Karpas-422 (cell line): Measurements from ENCODE around the gene AGAP1. TPM values are rescaled to one million over a fixed set of nuclear protein-coding genes. Genes with fewer than 3 reads are reported as not detected.

Experiments
- DNase-seq: peaks from one replicate; pipeline ENCODE4 v3.0.0-alpha.2; 2015
- H2AFZ ChIP-seq: fragments of 200-600 bp; sonication (generic); 2 replicates; pipeline ENCODE4 v1.6.1; 2014; ENCODE audit warnings: antibody characterized with exemption, low read length, mixed read lengths
- H3K27ac ChIP-seq: fragments of 200-600 bp; sonication (generic); 2 replicates; pipeline ENCODE4 v1.5.1; 2014; ENCODE audit warnings: mild to moderate bottlenecking, low read length, moderate library complexity
- H3K27me3 ChIP-seq: fragments of 200-600 bp; sonication (generic); 2 replicates; pipeline ENCODE4 v1.6.1; 2014; ENCODE audit warnings: low read length, mixed read lengths
- H3K36me3 ChIP-seq: fragments of 200-600 bp; sonication (generic); 2 replicates; pipeline ENCODE4 v1.6.1; 2014; ENCODE audit warnings: low read length, mixed read lengths; ENCODE audit not compliant: insufficient read depth
- H3K4me1 ChIP-seq: fragments of 200-600 bp; sonication (generic); 2 replicates; pipeline ENCODE4 v1.6.1; 2014; ENCODE audit warnings: mild to moderate bottlenecking, low read length, mixed read lengths
- H3K4me2 ChIP-seq: fragments of 200-600 bp; sonication (generic); 2 replicates; pipeline ENCODE4 v1.6.1; 2014; ENCODE audit warnings: low read length, low read depth, mild to moderate bottlenecking; ENCODE audit not compliant: poor library complexity, severe bottlenecking
- H3K4me3 ChIP-seq: fragments of 200-600 bp; sonication (generic); 2 replicates; pipeline ENCODE4 v1.5.1; 2014; ENCODE audit warnings: mild to moderate bottlenecking, antibody characterized with exemption, low read length, mixed read lengths
- H3K79me2 ChIP-seq: fragments of 200-600 bp; sonication (generic); 2 replicates; pipeline ENCODE4 v1.6.1; 2014; ENCODE audit warnings: mild to moderate bottlenecking, low read length, mixed read lengths
- H3K9ac ChIP-seq: fragments of 200-600 bp; sonication (generic); 2 replicates; pipeline ENCODE4 v1.6.0; 2014; ENCODE audit warnings: low read length
- H3K9me2 ChIP-seq: fragments of 200-600 bp; sonication (generic), shearing (Covaris generic); replicated peaks from 2 replicates; pipeline ENCODE4 v1.6.0; 2014; ENCODE audit warnings: mild to moderate bottlenecking, low read length, moderate library complexity; ENCODE audit not compliant: insufficient read depth
- H3K9me3 ChIP-seq: fragments of 300-700, 200-600 bp; sonication (generic); 2 replicates; pipeline ENCODE4 v1.6.1; 2014; ENCODE audit warnings: low read length, mixed read lengths
- H4K20me1 ChIP-seq: fragments of 200-600 bp; sonication (generic); 2 replicates; pipeline ENCODE4 v1.6.1; 2014; ENCODE audit warnings: mild to moderate bottlenecking, antibody characterized with exemption, low read length, low read depth; ENCODE audit not compliant: insufficient read depth
- total RNA-seq: library from RNA; depleted of rRNA; stranded (reverse); fragments of >200 nt; shearing (Covaris generic); gene quantifications from 2 replicates; pipeline ENCODE4 v1.2.3, GENCODE V29; 2014; ENCODE audit warnings: low replicate concordance

Gene AGAP1
- total RNA-seq, 1 experiment from 2014 or later = not detected

DNA sequence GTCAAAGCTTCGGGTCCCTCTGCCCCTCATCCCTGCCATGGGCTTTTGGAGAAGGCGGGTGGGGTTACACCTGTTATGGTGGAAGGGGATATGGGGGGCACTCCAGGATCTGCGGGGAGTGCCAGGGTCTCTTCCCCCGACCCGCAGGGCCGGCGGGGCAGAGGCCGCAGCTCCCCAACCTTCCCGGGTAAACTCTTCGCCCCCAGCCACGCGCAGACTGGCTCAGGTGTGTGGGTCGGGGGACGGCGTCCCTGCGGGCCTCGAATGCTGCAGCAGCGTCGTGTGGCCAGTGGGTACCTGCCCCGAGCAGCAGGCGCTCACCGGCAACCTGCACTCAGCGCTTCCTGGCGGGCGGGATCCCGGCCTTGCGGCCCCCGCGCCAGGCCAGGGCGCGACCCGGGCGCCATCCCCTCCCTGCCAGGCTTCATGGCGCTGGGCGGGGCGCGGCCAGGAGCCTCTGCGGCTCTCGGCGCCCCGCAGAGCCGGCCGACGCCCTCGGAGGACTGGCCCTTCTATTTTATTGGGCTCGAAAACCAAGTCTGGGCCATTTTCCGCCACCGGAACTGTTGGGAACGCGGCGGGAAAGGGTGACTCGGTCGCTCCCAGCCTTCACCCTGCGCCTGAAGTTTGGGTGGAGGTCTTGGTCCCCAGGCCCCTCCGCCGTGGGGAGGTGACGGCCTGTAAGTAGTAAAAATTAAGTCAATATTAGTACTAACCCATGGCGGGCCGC, 669.8 kb downstream of the AGAP1 start:
- Histone ChIP-seq H3K4me1 (no peaks in the 10 kb centered on the region), H3K9me2 (no peaks in the 10 kb centered on the region), H3K9ac (no peak overlapping the region), H3K36me3 (no peaks in the 10 kb centered on the region), H3K4me2 (no peak overlapping the region), H3K4me3 (no peak overlapping the region), H3K79me2 (no peaks in the 10 kb centered on the region), H3K9me3 (no peaks in the 10 kb centered on the region), H3K27ac (no peak overlapping the region), H4K20me1 (no peaks in the 10 kb centered on the region), H3K27me3 (no peaks in the 10 kb centered on the region), H2AFZ (no peak overlapping the region)
- DNase-seq = no peak

DNA sequence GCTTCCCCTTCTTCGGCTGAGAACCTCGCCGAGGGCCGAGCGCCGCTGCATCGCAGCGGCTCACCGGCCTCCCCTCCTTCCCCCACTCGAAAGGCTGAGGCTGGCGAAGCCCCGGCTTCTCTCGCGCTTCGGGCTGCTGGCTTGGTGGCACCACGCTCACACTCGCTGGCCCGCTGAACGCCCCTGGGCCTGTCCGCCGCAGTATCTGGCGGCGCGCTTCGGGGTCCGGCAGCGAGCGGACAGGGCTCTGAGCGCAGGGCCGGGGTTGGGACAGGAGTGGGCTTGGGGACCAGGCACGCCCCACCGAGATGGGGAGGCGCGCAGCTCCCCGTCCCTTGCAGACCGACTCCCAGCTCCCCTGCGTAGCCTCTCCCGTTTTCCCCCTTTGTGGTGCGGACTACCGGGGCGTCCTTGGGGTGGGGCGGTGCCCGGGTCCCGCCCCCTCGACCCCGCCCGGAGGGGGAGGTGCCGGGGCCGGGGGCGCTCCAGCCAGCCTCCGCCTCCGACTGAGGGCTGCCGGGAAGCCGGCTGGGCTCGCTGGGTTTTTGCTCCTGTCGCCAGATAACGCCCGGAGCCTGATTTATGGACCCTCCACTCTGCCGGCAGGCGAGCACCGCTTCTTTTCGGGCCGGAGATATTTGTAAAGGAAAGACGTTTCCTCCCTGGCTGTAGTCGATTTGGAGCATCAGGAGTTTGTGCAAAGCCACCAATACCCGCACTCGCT, 670.5 kb downstream of the AGAP1 start:
- Histone ChIP-seq H3K9me3 (no peaks in the 10 kb centered on the region), H3K9me2 (no peaks in the 10 kb centered on the region), H3K9ac (no peak overlapping the region), H3K36me3 (no peaks in the 10 kb centered on the region), H4K20me1 (no peaks in the 10 kb centered on the region), H3K79me2 (no peaks in the 10 kb centered on the region), H3K27ac (no peak overlapping the region), H3K4me1 (no peaks in the 10 kb centered on the region), H3K4me2 (no peak overlapping the region), H3K4me3 (no peak overlapping the region), H3K27me3 (no peaks in the 10 kb centered on the region), H2AFZ (no peak overlapping the region)
- DNase-seq = no peak

GRCh38 chr2:236164925-236165841, 671.3 kb downstream of the AGAP1 start:
- Histone ChIP-seq H3K4me2 (no peak overlapping the region), H3K79me2 (no peaks in the 10 kb centered on the region), H4K20me1 (no peaks in the 10 kb centered on the region), H3K9ac (no peak overlapping the region), H3K4me1 (no peaks in the 10 kb centered on the region), H2AFZ (no peak overlapping the region), H3K4me3 (no peak overlapping the region), H3K36me3 (no peaks in the 10 kb centered on the region), H3K27me3 (no peaks in the 10 kb centered on the region), H3K27ac (no peak overlapping the region), H3K9me3 (no peaks in the 10 kb centered on the region), H3K9me2 (no peaks in the 10 kb centered on the region)
- DNase-seq = no peak

- Histone ChIP-seq H3K4me3 (no peak overlapping the region), H3K79me2 (no peaks in the 10 kb centered on the region), H3K9me2 (no peaks in the 10 kb centered on the region), H3K4me2 (no peak overlapping the region), H3K9ac (no peak overlapping the region), H4K20me1 (no peaks in the 10 kb centered on the region), H3K9me3 (no peaks in the 10 kb centered on the region), H3K27me3 (no peaks in the 10 kb centered on the region), H2AFZ (no peak overlapping the region), H3K36me3 (no peaks in the 10 kb centered on the region), H3K4me1 (no peaks in the 10 kb centered on the region), H3K27ac (no peak overlapping the region)
- DNase-seq = no peak
These were observed 672.3 kb downstream of the AGAP1 start for GRCh38 chr2:236165842-236166795.

DNA sequence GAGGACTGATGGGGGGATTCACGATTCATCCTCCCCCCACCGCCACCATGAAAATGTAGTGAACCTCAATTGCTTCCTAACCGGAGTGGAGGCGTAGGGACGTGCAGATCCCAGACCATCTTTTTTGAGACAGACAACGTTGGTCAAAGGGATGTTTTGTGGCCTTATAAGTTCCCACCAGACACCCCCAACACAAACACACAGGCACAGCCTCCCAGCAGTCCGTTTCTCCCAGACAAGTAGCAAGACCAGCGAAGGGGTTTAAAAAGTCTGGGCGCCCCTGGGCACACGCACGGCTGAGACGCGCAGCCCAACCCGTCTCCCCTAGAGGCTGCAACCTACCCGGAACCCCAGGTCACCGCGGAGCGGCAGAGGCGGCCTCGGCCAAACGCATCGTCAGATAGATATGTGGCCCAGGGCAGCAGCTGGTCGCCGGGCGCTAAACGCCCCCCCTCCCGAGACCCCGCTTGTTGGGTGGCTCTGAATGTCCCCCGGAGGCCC, 673.0 kb downstream of the AGAP1 start:
- Histone ChIP-seq H3K36me3 (no peaks in the 10 kb centered on the region), H3K79me2 (no peaks in the 10 kb centered on the region), H3K4me1 (no peaks in the 10 kb centered on the region), H3K27ac (no peak overlapping the region), H3K9ac (no peak overlapping the region), H3K4me2 (no peak overlapping the region), H3K9me3 (no peaks in the 10 kb centered on the region), H3K9me2 (no peaks in the 10 kb centered on the region), H3K27me3 (no peaks in the 10 kb centered on the region), H2AFZ (no peak overlapping the region), H3K4me3 (no peak overlapping the region), H4K20me1 (no peaks in the 10 kb centered on the region)
- no peak for DNase-seq

- Histone ChIP-seq H3K9ac (no peak overlapping the region), H3K9me3 (no peaks in the 10 kb centered on the region), H3K27ac (no peak overlapping the region), H3K4me2 (no peak overlapping the region), H3K27me3 (no peaks in the 10 kb centered on the region), H2AFZ (no peak overlapping the region), H3K9me2 (no peaks in the 10 kb centered on the region), H3K4me1 (no peaks in the 10 kb centered on the region), H3K36me3 (no peaks in the 10 kb centered on the region), H4K20me1 (no peaks in the 10 kb centered on the region), H3K4me3 (no peak overlapping the region), H3K79me2 (no peaks in the 10 kb centered on the region)
- DNase-seq = no peak
These were observed 673.7 kb downstream of the AGAP1 start for GRCh38 chr2:236167297-236168109.
